ENCODE measurements around the gene KCNA5. TPM values are rescaled to one million over a fixed set of nuclear protein-coding genes. Genes with fewer than 3 reads are reported as not detected.

KCNA5 gene
- polyA plus RNA-seq, 1 donor (not counting 4 experiments of a cell fraction or from before 2014, with no cell fraction given), result not detected

- H3K27ac ChIP-seq (ENCODE audit: control insufficient read depth, insufficient read depth, low read length), result no peak overlapping the region
- H3K4me1 ChIP-seq (ENCODE audit: control insufficient read depth, extremely low read depth, insufficient read depth, low read length), result no peaks in the 10 kb centered on the region
- H3K9ac ChIP-seq (ENCODE audit: control insufficient read depth, extremely low read depth, insufficient read depth, low read length), result no peak overlapping the region
- H3K9me3 ChIP-seq (ENCODE audit: control insufficient read depth, low read depth, low read length), result no peaks in the 10 kb centered on the region
- H3K36me3 ChIP-seq (ENCODE audit: control insufficient read depth in 2 of 2, extremely low read depth in 1 of 2, insufficient read depth in 2 of 2, low read length in 2 of 2), result no peaks in the 10 kb centered on the region
- H3K4me2 ChIP-seq (ENCODE audit: control insufficient read depth, extremely low read depth, insufficient read depth, low read depth, low read length), result no peak overlapping the region
- TF ChIP-seq CTCF (optimal IDR thresholded peaks at IDR 0.05 in 1 of 3, IDR thresholded peaks at IDR 0.05 in 1 of 3, conservative IDR thresholded peaks at IDR 0.05 in 1 of 3; ENCODE audit: extremely low read depth in 1 of 3, insufficient read depth in 2 of 3, low read length in 3 of 3), result no peak
- FAIRE-seq (no peak), DNase-seq (ENCODE audit: low read depth, low spot score) (no peak)
- dilution Hi-C loops (cut with MboI; ENCODE audit: extremely low pct_ligation_motif_present, low sequenced_read_pairs), result loop anchor here (10.0 kb wide), 1 partner anchor 432 kb away; no protein-coding TSS in a partner anchor
- H3K79me2 ChIP-seq (ENCODE audit: control insufficient read depth, insufficient read depth, low read length), result no peaks in the 10 kb centered on the region
- H2AFZ ChIP-seq (ENCODE audit: control insufficient read depth, low read length), result no peak overlapping the region
- H3K4me3 ChIP-seq (ENCODE audit: control insufficient read depth in 2 of 3, extremely low read depth in 1 of 3, insufficient read depth in 2 of 3, low read depth in 1 of 3, low read length in 3 of 3), result no peak overlapping the region
- no peaks in the 10 kb centered on the region for H3K9me1 ChIP-seq (ENCODE audit: control insufficient read depth, extremely low read depth, insufficient read depth, low read length)
- no peaks in the 10 kb centered on the region for H4K20me1 ChIP-seq (ENCODE audit: control insufficient read depth, extremely low read depth, insufficient read depth, low read length)
- H3K27me3 ChIP-seq (ENCODE audit: control insufficient read depth, extremely low read depth, insufficient read depth, low read length), result peaks cover 7% of the 10 kb centered on the region
Measured at GRCh38 chr12:5063149-5063548, 19.5 kb downstream of the KCNA5 start.

DNA sequence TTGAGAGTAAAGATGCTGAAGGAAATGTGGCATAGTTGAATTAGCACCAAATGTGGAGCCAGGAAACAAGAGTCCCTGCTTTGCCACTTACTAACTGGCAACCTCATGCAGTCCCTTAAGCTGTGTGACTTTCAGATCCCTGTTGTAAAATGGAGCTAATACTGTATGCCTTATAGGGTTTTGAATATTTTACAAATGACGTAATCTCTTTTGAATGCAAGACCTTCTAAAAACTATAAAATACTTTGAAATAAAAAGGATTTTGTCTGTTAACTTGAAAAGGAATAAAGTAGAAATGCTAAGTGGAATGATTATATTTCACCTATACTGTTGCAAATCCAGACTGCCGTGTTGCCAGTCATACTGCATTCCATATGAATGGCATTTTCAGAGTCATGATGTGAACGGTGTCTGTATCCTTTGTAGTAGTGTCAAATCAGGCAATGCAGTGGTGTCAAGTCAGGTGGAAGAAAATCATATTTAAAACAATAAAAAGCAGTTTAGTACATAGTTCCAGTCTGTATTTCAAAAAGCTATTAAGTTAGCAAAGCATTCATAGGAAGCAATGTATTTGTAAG, 21.3 kb downstream of the KCNA5 start:
- Histone ChIP-seq H3K27me3 (ENCODE audit: control insufficient read depth, extremely low read depth, insufficient read depth, low read length) (peaks cover 5% of the 10 kb centered on the region), H3K9me3 (ENCODE audit: control insufficient read depth, low read depth, low read length) (no peaks in the 10 kb centered on the region), H2AFZ (ENCODE audit: control insufficient read depth, low read length) (no peak overlapping the region), H3K79me2 (ENCODE audit: control insufficient read depth, insufficient read depth, low read length) (no peaks in the 10 kb centered on the region), H3K9me1 (ENCODE audit: control insufficient read depth, extremely low read depth, insufficient read depth, low read length) (no peaks in the 10 kb centered on the region), H3K4me3 (ENCODE audit: control insufficient read depth in 2 of 3, extremely low read depth in 1 of 3, insufficient read depth in 2 of 3, low read depth in 1 of 3, low read length in 3 of 3) (no peak overlapping the region), H3K36me3 (ENCODE audit: control insufficient read depth in 2 of 2, extremely low read depth in 1 of 2, insufficient read depth in 2 of 2, low read length in 2 of 2) (no peaks in the 10 kb centered on the region), H3K4me1 (ENCODE audit: control insufficient read depth, extremely low read depth, insufficient read depth, low read length) (no peaks in the 10 kb centered on the region), H3K9ac (ENCODE audit: control insufficient read depth, extremely low read depth, insufficient read depth, low read length) (no peak overlapping the region), H3K27ac (ENCODE audit: control insufficient read depth, insufficient read depth, low read length) (no peak overlapping the region), H4K20me1 (ENCODE audit: control insufficient read depth, extremely low read depth, insufficient read depth, low read length) (no peaks in the 10 kb centered on the region), H3K4me2 (ENCODE audit: control insufficient read depth, extremely low read depth, insufficient read depth, low read depth, low read length) (no peak overlapping the region)
- FAIRE-seq (no peak), DNase-seq (ENCODE audit: low read depth, low spot score) (no peak)
- dilution Hi-C loops (cut with MboI; ENCODE audit: extremely low pct_ligation_motif_present, low sequenced_read_pairs), result loop anchor here (10.0 kb wide), 1 partner anchor 430 kb away; no protein-coding TSS in a partner anchor
- TF ChIP-seq EZH2 (IDR thresholded peaks at IDR 0.05; ENCODE audit: low read length), result no peak
- TF ChIP-seq CTCF (optimal IDR thresholded peaks at IDR 0.05 in 1 of 3, IDR thresholded peaks at IDR 0.05 in 1 of 3, conservative IDR thresholded peaks at IDR 0.05 in 1 of 3; ENCODE audit: extremely low read depth in 1 of 3, insufficient read depth in 2 of 3, low read length in 3 of 3), result no peak

All from keratinocyte (primary cell).